Measurements from ENCODE around the gene CCDC73.
"Not testable (repeated sequence)": the region's sequence is repeated elsewhere in the genome, so short reads cannot be mapped to it uniquely, and the experiment has no call there.

The CCDC73 gene

DNA sequence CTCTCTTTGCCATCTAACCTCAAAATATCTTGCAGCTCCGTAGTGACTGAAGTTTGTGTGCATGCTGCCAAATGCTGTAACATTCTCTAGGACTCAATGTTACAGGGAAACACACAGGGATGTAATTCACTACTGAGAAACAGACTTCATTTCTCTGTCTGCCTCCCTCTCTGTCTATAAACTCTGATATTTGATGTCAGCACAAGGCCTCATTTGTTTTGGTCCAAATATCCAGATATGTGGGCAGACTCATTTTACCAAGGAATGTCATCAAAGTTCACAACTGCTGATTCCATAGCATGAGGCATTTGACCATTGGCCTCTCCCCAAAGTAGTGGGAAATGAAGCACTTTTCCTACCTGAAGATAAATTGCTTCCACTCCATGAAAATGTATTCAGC lies 32.8 kb upstream of the CCDC73 start:
- in situ Hi-C loops (cut with MboI; ENCODE audit: low pct_unique_long_range_greater_than_20kb, low sequenced_read_pairs, unreplicated experiment) = no loop called here
- DNase-seq (ENCODE audit: low spot score) = no peak
- TF ChIP-seq, protein P1, sequence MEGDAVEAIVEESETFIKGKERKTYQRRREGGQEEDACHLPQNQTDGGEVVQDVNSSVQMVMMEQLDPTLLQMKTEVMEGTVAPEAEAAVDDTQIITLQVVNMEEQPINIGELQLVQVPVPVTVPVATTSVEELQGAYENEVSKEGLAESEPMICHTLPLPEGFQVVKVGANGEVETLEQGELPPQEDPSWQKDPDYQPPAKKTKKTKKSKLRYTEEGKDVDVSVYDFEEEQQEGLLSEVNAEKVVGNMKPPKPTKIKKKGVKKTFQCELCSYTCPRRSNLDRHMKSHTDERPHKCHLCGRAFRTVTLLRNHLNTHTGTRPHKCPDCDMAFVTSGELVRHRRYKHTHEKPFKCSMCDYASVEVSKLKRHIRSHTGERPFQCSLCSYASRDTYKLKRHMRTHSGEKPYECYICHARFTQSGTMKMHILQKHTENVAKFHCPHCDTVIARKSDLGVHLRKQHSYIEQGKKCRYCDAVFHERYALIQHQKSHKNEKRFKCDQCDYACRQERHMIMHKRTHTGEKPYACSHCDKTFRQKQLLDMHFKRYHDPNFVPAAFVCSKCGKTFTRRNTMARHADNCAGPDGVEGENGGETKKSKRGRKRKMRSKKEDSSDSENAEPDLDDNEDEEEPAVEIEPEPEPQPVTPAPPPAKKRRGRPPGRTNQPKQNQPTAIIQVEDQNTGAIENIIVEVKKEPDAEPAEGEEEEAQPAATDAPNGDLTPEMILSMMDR (IDR thresholded peaks at IDR 0.05; ENCODE audit: extremely low read depth, insufficient read depth, missing control alignments) = no peak

DNA sequence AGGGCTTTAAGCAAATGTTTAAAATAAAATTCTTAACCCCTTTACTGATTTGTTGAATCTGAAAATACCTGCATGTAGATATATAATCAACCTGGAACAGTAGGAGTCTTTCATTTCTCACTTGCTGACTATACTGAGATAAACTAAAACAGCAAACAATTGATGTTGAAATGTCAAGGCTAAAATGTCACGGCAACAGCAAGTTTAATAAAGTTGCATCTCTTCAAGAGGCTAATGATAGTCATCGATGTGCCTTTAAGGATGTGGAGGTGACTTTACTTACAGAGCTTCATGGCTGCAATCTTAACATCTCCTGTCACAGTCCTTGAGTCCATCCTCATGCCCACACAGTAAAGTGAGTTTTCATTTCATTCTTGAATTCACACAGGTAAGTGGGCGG lies 31.7 kb upstream of the CCDC73 start:
- in situ Hi-C loops (cut with MboI; ENCODE audit: low pct_unique_long_range_greater_than_20kb, low sequenced_read_pairs, unreplicated experiment) = no loop called here
- DNase-seq (ENCODE audit: low spot score) = no peak
- TF ChIP-seq, protein P1 (IDR thresholded peaks at IDR 0.05; ENCODE audit: extremely low read depth, insufficient read depth, missing control alignments) = no peak

DNA sequence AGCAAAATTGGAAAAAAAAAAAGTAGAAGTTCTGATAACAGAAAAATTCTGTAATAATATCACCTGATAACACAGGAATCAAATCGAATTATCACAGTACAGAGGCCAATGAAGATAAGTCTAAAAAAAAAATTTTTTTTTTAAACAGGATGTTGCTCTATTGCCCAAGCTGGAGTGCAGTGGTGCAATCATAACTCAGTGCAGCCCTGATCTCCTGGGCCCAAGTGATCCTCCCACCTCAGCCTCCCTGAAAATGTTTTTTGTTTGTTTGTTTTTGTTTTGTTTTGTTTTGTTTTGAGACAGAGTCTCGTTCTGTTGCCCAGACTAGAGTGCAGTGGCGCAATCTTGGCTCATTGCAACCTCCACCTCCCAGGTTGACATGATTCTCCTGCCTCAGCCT lies 29.2 kb upstream of the CCDC73 start:
- DNase-seq (ENCODE audit: low spot score); in situ Hi-C loops (cut with MboI; ENCODE audit: low pct_unique_long_range_greater_than_20kb, low sequenced_read_pairs, unreplicated experiment): not testable (repeated sequence)

DNA sequence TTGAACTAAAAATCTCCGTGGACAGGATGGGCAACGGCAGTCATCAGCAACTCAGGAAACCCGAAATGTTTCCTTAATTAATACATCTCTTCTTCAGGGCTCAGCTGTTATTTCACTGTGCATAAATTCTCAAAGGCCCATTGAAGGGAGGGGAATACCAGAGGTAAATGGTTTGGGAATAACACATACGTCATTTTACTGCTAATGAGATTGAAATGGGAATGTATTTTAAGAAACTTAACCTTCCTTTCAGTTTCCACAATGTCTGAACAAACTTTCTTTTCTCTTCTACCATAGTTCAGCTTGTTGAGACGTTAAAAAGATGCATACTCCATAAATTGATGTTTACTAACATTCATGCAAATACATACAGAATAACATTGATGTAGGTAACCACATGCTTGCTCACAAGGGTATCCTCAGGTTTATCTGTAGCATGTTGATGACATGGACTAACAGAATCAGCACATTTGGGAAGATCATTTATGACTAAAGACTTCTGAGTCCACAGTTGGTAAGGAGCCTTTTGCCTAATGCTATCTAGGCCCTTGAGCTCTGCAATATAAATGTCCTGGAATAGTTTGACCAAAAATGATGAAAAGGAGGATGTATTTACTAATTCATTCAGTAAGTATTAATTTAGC lies 27.6 kb upstream of the CCDC73 start:
- DNase-seq (ENCODE audit: low spot score) = no peak

DNA sequence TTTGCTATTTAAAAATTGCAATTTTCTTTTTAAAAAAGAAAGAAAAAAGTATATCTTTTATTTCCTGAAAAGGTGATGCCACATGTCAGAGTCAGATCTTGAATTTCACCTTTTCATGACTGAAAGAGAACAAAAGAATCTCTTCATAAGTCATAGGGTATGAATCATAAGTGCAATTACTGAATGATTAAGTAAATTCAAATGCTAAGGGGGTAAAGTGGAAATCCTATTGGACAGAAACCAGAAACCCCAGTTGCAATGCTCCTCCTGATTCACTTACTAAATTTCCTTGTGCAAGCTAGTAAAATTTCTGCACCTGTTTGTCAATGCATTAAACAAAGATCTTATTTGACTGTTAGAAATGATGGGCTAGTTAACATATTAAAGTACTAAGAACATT lies 27.1 kb upstream of the CCDC73 start:
- in situ Hi-C loops (cut with MboI; ENCODE audit: low pct_unique_long_range_greater_than_20kb, low sequenced_read_pairs, unreplicated experiment) = no loop called here
- DNase-seq (ENCODE audit: low spot score) = no peak
- TF ChIP-seq, protein P1 (IDR thresholded peaks at IDR 0.05; ENCODE audit: extremely low read depth, insufficient read depth, missing control alignments) = no peak

More for the DNA sequence above, 27.6 kb upstream of the CCDC73 start:
- TF ChIP-seq, protein P1 (IDR thresholded peaks at IDR 0.05; ENCODE audit: extremely low read depth, insufficient read depth, missing control alignments) = no peak
- in situ Hi-C loops (cut with MboI; ENCODE audit: low pct_unique_long_range_greater_than_20kb, low sequenced_read_pairs, unreplicated experiment) = no loop called here

DNA sequence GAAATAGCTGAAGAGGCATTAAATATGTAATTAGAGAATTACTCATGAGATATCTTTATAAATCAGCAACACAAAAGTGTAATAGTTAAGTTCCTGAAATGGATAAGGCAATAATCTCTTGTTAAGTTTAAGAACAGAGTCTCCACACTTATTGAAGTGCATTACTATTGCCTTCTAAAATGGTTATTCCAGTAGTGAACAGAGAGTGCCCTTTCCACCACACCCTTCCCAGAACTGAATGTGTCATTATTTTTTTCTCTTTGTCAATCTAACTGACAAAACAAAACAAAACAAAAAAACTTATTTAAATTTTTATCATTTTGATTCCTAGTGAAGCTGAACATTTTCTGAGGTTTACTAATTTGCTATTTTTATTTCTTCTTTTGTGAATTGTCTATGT lies 26.0 kb upstream of the CCDC73 start:
- in situ Hi-C loops (cut with MboI; ENCODE audit: low pct_unique_long_range_greater_than_20kb, low sequenced_read_pairs, unreplicated experiment) = no loop called here
- DNase-seq (ENCODE audit: low spot score) = no peak
- TF ChIP-seq, protein P1 (IDR thresholded peaks at IDR 0.05; ENCODE audit: extremely low read depth, insufficient read depth, missing control alignments) = no peak

DNA sequence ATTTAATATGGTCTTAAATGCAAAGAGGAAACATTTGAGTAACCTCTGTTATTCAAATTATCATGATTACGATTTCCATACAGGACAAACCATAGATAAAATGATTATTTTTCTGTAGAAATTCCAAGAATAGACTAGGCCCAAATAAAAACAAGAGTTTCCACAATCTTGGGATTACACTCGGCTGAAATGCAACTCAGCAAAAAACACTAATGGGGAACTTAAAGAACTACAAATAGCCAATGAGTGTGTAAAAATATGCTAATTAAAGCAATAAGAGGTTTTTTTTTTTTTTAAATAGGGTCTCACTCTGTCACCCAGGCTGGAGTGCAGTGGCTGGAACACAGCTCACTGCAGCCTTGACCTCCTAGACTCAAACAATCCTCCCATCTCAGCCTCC lies 24.7 kb upstream of the CCDC73 start:
- no peak for DNase-seq (ENCODE audit: low spot score)
- in situ Hi-C loops (cut with MboI; ENCODE audit: low pct_unique_long_range_greater_than_20kb, low sequenced_read_pairs, unreplicated experiment) = no loop called here
- TF ChIP-seq, protein P1 (IDR thresholded peaks at IDR 0.05; ENCODE audit: extremely low read depth, insufficient read depth, missing control alignments) = no peak
